Right lobe of liver (tissue), 6 donors: ENCODE data around the gene CORO2A. TPM values are rescaled to one million over a fixed set of nuclear protein-coding genes. Genes with fewer than 3 reads are reported as not detected.
A peak's percentile ranks its signal among the peaks of the same experiment; 100 is the strongest.

Experiments used
- ATAC-seq, 4 donors: fragments of 200-7000 bp; cut with Tn5 transposase; one replicate each; pipeline ENCODE4 v1.9.1; 2020; ENCODE audit warnings: mild to moderate bottlenecking in 4 of 4, moderate library complexity in 4 of 4
- DNase-seq, 3 donors: peaks; one replicate each; pipeline ENCODE4 v3.0.0-alpha.2; 2020
- H3K27ac ChIP-seq, 3 donors: fragments of 200-600 bp; one replicate each; pipeline ENCODE4 v1.8.0; 2022
- H3K27me3 ChIP-seq, 2 donors: fragments of 200-600 bp; one replicate each; pipeline ENCODE4 v1.8.0; 2022
- H3K36me3 ChIP-seq, 4 donors: fragments of 200-600 bp; sonication (generic) in 1 of 4; one replicate each; pipeline versions ENCODE4 v1.5.1 to v1.8.0; 2017 to 2022; ENCODE audit warnings: control low read depth in 1 of 4
- H3K4me1 ChIP-seq, 4 donors: fragments of 200-600 bp; sonication (generic) in 1 of 4; one replicate each; pipeline versions ENCODE4 v1.5.1 to v1.8.0; 2017 to 2022; ENCODE audit warnings: control low read depth in 1 of 4
- H3K4me3 ChIP-seq, 3 donors: fragments of 200-600 bp; one replicate each; pipeline ENCODE4 v1.8.0; 2022
- H3K9me3 ChIP-seq, 4 donors: fragments of 200-600 bp; sonication (generic) in 1 of 4; one replicate each; pipeline versions ENCODE4 v1.5.1 to v1.8.0; 2017 to 2022; ENCODE audit warnings: control low read depth in 1 of 4
- CTCF ChIP-seq, 4 donors: fragments of 200-600 bp in 3 of 4; fragments of 450-650 bp in 1 of 4; IDR thresholded peaks; one replicate each; pipeline versions ENCODE4 v1.5.1 to v1.8.0; 2016 to 2022; ENCODE audit warnings: antibody characterized with exemption in 4 of 4, mild to moderate bottlenecking in 2 of 4
- POLR2A ChIP-seq: fragments of 450-650 bp; IDR thresholded peaks from one replicate; pipeline ENCODE4 v1.6.1; 2017; ENCODE audit warnings: antibody characterized with exemption, mild to moderate bottlenecking
- WGBS: methylation state at CpG from one replicate; pipeline ENCODE4 v1.1.6; 2018; ENCODE audit warnings: low coverage, low lambda C conversion rate; ENCODE audit not compliant: insufficient coverage; ENCODE audit errors: missing lambda C conversion rate; 5-methylcytosine and 5-hydroxymethylcytosine counted together
- intact Hi-C, 2 donors: fragments of 100-400 bp; cut with DNase I; formaldehyde crosslinking; loops; one replicate each; pipeline versions ENCODE4 v1.11.2 to v1.14.1; 2022
- total RNA-seq, 6 experiments: library from RNA; depleted of rRNA in 2 of 6; stranded (reverse); fragments of >200 nt in 2 of 6; fragmentation: NEBNext Ultra II Directional in 3 of 6; extraction: Animal tissue kit (Norgen Biotek cat#: 25700) in 3 of 6; gene quantifications; one replicate each; pipeline versions ENCODE4 v1.1.0 to v1.2.4, GENCODE V29; 2016 to 2023
- donor health status: DM: no; HTN: yes; CAD: no.
- donor health status: DM: no; HTN: no; CAD: no.
- donor health status: DM: no; HTN: no; CAD: no.
- donor health status: DM: no; HTN: yes; CAD: no.
- donor health status: DM: no; HTN: yes; CAD: no.

The CORO2A gene
- total RNA-seq, 6 experiments from 2014 or later, result 0.67 to 6.2 (median 3.3) TPM

- Histone ChIP-seq H3K4me1 (peaks cover 0 to 10% (median 0%) of the 10 kb centered on the region in 4 donors), H3K27me3 (no peaks in the 10 kb centered on the region), H3K27ac (no peak overlapping the region), H3K36me3 (no peaks in the 10 kb centered on the region), H3K4me3 (no peak overlapping the region), H3K9me3 (no peaks in the 10 kb centered on the region)
- intact Hi-C loops, result no loop called here
- no peak for ATAC-seq
- DNase-seq, result no peak
- TF ChIP-seq CTCF (IDR thresholded peaks at IDR 0.05) (no peak), POLR2A (no peak)
- WGBS, result 89% methylated on average over 5 of the region's 6 CpGs
Measured at GRCh38 chr9:98201102-98201501, 8.7 kb upstream of the CORO2A start.

GRCh38 chr9:98199388-98200033 lies 7.1 kb upstream of the CORO2A start:
- no peak for TF ChIP-seq POLR2A
- no peak for TF ChIP-seq CTCF (IDR thresholded peaks at IDR 0.05)
- Histone ChIP-seq H3K4me1 (peaks cover 0 to 7% (median 0%) of the 10 kb centered on the region in 4 donors), H3K9me3 (no peaks in the 10 kb centered on the region), H3K36me3 (no peaks in the 10 kb centered on the region), H3K4me3 (no peak overlapping the region), H3K27ac (no peak overlapping the region), H3K27me3 (no peaks in the 10 kb centered on the region)
- intact Hi-C loops, result loop anchor here in 1 of 2 donors (10.0 kb wide), 1 partner anchor 75 kb away; no protein-coding TSS in a partner anchor
- ATAC-seq (no peak), DNase-seq (no peak)
- WGBS, result 87% methylated on average over 15 of the region's 20 CpGs

- ATAC-seq, result no peak
- Histone ChIP-seq H3K27me3 (no peaks in the 10 kb centered on the region), H3K9me3 (no peaks in the 10 kb centered on the region), H3K4me3 (no peak overlapping the region), H3K27ac (no peak overlapping the region), H3K4me1 (peaks cover 0 to 12% (median 0%) of the 10 kb centered on the region in 4 donors), H3K36me3 (no peaks in the 10 kb centered on the region)
- intact Hi-C loops, result loop anchor here in 1 of 2 donors (10.0 kb wide), 1 partner anchor 71 kb away; no protein-coding TSS in a partner anchor
- WGBS, result 80% methylated on average over 2 of the region's 4 CpGs
- no peak for DNase-seq
- TF ChIP-seq POLR2A (no peak), CTCF (IDR thresholded peaks at IDR 0.05) (no peak)
Measured at GRCh38 chr9:98195671-98196070, 3.2 kb upstream of the CORO2A start.

- H3K36me3 ChIP-seq, result no peaks in the 10 kb centered on the region
- DNase-seq, result no peak
- intact Hi-C loops, result loop anchor here in 1 of 2 donors (10.0 kb wide), 1 partner anchor 69 kb away; no protein-coding TSS in a partner anchor
- peak overlapping the region; percentile 43 to 65 (median 63) for H3K27ac ChIP-seq
- peak overlapping the region; percentile 74 to 76 (median 74) for H3K4me3 ChIP-seq
- ATAC-seq, result no peak
- H3K27me3 ChIP-seq, result no peaks in the 10 kb centered on the region
- no peaks in the 10 kb centered on the region for H3K9me3 ChIP-seq
- WGBS, result 41% methylated on average over 6 of the region's 8 CpGs
- TF ChIP-seq CTCF (IDR thresholded peaks at IDR 0.05) (no peak), POLR2A (no peak)
- H3K4me1 ChIP-seq, result peaks cover 0 to 16% (median 0%) of the 10 kb centered on the region in 4 donors
Measured at GRCh38 chr9:98193336-98193944, 1.0 kb upstream of the CORO2A start.
